GM21717 (cell line): ENCODE results near the gene SRPK1.
"Not testable (repeated sequence)": the region's sequence is repeated elsewhere in the genome, so short reads cannot be mapped to it uniquely, and the experiment has no call there.

Experiments
- ATAC-seq: cut with Tn5 transposase; IDR thresholded peaks from one replicate; pipeline ENCODE4 v1.9.1; 2021; ENCODE audit warnings: mild to moderate bottlenecking, moderate library complexity; ENCODE audit not compliant: unreplicated experiment

The SRPK1 gene

DNA sequence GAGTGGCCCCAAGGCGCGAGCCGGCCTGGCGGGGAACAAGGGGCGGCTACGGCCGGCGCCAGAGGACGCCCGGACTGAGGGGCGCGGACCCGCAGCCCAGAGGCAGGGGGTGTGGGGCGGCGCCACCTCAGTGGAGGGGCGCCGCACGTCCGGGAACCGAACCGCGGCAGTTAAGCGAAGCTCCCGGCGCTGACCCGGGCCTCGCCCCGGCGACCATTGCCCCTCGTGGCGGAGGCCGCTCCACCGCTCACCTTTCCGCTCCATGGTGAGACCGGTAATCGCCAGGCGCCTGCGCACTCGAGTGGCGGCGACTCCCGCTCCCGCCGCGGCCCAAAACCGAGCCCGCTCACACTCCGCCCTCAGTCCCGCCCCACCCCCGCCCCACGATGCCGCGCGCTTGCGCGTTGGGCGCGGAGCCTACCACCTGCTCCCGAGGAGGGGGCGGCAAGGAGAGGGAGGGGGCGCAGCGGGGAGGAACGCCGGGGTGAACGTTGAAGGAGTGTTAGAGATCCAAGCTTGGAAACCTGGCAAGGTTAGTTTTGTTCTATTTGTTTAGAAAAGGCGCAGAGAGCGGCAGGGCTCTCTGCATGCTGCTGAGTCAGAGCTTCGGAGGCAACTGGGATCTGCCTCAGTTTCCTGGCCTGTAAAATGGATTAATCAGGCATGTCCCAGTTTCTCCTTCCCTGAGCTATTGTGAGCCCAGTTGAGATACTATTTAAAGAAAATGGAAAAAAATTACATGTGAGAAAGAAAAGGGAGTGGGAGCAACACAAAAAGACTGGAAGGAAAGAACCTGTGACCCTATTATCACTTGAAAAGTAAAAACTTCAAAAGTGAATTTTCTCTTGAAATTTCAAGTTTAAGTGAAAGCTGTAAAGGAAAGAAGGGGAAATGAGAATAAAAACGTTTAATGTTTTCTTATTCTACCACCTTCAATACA, at the start of gene SRPK1:
Gene SRPK1, minus strand, starts transcription at position 306 of the 940 bp plus-strand sequence. Its CDS starts 42 bp downstream, at position 264.
- peak; percentile 67 for ATAC-seq

DNA sequence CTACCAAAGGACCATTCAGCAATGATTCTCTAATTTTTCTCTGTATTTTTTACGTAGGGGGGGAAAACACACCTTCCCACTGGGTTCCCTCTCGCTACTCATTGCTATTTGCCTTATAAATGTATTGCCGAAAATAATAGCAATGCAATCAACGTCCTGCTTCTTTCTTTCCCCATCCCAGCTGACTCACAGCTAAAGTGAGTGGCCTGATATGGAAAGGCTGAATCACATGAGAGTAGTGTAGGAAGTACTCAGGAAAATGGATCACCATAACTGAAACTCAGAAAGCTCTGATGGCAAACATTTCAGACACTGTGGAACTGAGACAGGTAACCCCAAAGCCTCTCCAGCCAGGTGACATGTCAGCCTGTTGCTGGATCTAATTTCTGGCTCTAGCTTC, 49.3 kb upstream of the SRPK1 start:
- ATAC-seq: no peak

DNA sequence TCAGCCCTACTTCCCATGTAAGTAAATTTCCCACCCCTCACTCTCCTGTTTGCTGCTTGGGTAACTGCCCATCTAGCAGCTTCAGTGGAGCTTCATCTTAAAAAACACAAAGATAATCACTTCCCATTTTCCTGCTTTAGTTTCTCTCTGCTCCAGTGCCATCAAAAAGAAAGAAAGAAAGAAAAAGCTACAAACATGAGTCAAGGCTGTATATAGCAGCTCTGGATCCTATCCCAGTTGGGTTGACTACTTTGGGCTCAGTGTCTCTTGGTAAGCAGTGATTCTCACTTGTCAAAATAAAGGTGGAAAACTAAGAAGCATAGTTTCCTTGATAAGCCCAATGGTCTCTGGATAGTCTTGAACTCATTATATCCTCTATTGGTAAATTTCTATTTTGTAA, 48.7 kb upstream of the SRPK1 start:
- ATAC-seq: no peak

DNA sequence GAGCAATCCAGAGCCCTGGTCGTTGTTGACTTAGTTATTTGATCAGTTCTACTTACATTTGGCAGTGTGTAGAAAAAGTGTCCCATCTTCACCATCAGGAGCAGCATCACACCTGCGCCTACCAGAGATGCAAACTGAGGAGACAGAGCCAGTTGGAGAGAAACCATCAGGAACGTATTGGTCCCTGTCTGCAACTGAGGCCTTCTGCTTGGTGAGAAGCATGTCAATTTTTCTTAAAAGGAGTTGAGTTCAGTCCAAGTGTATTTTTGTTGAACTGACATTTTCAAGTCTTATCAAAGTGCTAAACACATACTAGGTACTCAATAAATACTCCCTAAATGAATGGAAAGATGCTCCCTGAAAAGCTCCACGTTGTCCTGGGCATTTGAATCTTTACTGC, 47.9 kb upstream of the SRPK1 start:
- ATAC-seq: no peak

DNA sequence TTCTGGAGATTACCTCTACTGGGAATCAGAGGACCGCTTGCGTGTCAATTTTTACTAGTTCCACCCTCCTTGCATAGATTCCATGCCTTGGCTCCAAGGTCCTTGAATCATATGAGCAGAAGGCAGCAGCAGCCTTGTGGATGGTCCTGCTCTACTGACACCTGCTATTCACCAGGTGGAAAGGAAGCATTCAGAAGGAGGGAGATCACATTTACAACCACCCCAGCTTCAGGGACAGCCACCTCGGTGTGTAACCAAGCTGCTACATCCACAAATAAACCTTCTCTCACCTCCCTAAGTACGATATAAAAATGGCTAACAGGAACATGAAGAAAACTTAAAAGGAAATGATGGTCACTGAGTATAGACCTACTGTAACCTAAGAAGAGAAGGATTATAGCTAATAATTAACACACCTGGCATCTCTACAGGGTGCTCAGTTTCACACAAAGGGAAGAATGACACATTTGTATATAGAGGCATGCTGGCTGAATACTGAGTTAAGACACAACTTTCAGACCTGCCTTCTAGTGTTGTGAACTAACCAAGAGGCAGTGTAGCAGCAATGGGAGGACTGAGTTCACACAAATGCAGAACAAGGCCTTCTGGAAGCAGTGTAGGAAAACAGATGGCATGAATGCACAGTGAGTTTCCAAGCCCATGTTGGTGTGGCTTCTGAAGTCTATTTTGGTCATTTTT, 46.3 kb upstream of the SRPK1 start:
- no peak for ATAC-seq

DNA sequence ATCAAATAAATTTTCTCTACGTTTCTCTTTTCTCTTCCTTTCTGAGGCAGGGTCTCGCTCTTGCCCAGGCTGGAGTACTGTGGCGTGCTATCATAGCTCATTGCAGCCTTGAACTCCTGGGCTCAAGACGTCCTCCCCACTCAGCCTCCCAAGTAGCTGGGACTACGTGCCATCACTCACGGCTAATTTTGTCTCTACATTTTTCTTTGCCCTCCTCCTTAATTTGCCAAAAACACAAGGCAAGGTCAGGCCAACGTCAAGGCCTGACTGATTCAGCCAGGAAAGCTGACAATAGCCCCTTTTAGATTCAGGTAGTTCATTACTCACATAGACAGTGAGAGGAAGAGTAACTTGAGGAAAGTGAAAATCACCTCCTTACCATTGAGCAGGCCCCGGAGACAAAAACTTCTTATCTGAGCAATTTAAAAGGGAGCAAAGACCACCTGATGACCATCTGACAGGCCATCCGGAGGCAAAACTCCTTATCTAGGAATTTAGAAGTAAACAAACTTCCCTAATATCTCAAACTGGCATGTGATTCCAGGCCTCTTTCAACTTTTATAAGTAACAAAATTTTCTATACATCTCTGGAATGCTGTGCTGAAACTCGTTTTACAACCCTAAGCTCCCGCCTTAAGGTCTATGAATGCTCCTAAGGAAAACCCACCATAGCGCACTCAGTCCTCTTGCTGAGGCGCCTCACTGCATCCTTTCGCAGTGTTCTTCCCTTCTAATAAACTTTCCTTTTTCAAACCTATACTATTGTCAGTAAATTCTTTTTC, 42.1 kb upstream of the SRPK1 start:
- ATAC-seq: no peak

DNA sequence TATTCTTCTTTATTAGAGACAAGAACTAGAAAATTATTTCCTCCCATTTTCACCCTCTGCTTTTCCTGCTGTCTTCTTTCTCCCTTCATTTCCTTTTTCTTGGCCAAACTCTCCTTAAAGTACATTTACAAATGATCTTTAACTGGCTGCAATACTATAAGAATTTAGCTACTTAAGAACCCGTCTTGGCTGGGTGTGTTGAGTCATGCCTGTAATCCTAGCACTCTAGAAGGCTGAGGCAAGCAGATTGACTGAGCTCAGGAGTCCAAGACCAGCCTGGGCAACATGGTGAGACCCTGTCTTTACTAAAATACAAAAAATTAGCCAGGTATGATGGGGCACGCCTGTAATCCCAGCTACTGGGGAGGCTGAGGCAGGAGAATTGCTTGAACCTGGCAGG, 39.3 kb upstream of the SRPK1 start:
- ATAC-seq: no peak

DNA sequence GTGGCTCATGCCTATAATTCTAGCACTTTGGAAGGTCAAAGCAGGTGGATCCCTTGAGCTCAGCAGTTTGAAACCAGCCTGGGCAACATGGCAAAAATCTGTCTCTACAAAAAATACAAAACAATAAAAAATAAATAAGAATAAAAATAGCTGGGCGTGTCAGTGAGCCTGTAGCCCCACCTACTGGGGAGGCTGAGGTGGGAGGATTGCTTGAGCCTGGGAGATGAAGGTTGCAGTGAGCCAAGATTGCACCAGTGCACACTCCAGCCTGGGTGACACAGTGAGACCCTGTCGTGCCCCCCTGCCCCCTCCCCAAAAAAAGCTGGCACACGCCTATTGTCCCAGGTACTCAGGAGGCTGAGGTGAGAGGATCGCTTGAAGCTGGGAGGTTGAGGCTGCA, 35.1 kb upstream of the SRPK1 start:
- no peak for ATAC-seq

DNA sequence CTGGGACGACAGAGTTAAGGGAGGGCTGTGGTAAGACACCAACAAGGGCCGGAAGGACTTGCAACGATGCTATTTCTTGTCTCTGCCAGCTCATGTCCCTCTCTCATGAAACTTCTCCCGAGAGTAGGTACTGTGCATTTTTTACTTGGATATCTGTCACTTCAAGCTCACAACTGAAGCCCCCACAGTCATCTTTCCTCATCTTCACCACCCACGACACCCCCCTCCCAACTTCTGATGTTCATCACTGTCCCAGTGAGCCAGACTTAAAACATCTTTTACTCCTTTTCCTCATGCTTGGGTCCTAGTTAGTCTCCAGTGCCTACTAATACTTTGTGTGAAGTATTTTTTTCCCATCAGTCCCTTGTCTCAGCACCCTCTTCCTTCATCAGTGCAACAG, 34.6 kb upstream of the SRPK1 start:
- ATAC-seq: no peak

DNA sequence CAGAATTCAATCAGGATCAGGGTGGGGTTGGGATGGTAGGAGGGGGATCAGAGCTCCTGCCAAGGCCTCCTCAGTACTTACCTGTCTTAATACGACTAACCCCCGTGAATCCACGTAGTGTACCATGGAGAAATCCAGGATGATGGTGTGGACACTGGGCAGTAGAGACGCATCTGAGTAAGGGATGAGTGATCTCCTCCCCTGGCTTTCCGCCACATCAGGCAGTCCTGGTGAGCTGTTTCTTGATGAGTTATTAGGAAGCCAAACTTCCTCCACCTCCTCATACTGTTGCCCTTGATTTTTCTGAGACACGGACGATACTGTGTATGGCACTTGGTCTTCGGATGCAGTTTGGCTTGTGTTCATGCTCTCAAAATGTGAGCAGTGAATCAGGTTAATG, 34.2 kb upstream of the SRPK1 start:
- ATAC-seq: no peak

DNA sequence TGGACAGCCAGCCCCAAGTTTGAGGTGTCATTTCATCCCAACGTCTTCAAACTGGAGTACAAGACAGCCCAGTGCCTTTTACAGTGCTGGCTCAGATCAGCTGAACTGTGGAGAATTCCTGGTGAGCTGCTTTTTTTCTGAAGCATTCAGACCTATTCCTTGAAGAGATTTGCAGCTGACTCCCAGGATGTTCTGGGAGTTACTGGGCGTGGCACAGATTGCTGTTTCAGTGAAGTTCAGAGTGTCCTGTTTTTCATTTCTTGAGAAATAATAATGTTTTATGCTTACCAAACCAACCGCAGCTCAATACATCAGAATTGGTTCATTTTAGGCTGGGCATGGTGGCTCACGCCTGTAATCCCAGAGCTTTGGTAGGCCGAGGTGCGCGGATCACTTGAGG, 33.4 kb upstream of the SRPK1 start:
- ATAC-seq: no peak

DNA sequence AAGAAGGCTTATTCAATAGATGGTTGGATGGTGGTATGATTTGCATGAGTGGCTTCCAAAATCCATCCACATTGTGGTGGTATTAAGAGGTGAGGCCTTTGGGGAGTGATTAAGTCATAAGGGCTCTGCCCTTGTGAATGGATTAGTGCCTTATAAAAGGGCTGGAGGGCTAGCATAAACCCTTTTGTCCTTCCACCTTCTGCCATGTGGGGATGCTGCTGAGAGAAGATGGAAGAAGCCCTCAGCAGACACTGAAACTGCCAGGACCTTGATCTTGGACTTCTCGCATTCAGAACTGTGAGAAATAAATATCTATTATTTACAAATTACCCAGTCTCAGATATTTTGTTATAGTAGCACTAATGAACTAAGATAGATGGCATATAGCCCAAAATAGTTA, 27.8 kb upstream of the SRPK1 start:
- ATAC-seq: no peak

DNA sequence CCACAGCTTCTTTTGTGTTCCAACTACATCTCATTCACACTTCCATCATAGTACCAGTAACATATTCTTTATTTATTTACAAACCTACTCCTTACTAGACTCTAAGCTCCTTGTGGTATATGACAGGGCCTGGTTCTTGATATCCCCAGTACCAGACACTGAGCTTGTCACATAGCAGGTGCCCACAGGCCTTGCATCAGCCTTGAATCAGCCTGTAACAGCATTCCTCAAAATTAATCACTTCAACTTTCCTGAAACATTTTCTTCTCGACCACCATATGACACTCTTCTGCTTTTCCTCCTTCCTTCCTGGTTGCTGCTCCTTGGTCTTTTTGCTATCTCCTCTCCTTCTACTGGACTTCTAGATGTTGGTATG, 24.7 kb upstream of the SRPK1 start:
- no peak for ATAC-seq

DNA sequence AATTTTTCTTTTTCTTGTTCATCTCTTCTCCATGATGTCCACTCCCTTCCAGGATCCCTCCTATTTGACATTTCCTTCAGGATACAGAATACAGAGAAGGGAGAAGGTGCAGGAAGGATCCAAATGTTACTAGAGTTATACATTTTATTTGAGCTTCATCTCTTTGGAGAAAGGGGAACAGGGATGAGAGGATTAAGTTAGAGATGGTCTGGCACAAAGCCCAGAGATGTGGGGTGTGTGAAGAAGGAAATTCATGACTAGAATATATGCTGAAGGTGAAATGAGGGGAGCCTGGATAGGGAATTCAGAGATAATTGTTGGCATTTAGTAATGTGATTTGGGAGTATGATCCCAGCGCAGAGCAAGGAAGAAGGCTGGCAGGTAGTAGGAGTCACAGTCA, 22.5 kb upstream of the SRPK1 start:
- ATAC-seq: no peak

DNA sequence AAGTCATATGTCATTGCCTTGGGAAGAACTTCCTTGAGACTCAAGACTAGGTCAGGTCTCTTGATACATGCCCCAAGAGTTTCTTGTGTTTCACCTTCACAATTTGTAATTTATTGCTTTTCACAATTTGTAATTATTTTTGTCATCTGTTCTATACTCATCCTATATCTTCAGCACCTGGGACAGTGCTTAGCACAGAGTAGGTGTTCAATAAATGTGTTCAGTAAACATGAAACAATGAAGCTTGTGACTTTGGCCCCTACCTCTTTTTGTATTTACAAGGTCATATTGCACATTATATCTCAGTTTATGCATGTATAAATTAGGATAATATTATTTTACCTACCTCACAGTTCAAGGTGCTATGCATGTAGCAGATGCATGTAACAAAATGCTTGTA, 21.5 kb upstream of the SRPK1 start:
- no peak for ATAC-seq

DNA sequence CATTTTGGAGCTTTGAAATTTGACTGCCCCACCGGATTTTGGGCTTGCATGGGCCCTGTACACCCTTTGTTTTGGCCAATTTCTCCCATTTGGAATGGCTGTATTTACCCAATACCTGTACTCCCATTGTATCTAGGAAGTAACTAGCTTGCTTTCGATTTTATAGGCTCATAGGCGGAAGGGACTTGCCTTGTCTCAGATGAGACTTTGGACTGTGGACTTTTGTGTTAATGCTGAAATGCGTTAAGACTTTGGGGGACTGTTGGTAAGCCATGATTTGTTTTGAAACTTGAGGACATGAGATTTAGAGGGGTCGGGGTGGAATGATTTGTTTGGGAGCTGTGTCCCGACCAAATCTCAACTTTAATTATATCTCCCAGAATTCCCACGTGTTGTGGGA, 20.3 kb upstream of the SRPK1 start:
- ATAC-seq: not testable (repeated sequence)

DNA sequence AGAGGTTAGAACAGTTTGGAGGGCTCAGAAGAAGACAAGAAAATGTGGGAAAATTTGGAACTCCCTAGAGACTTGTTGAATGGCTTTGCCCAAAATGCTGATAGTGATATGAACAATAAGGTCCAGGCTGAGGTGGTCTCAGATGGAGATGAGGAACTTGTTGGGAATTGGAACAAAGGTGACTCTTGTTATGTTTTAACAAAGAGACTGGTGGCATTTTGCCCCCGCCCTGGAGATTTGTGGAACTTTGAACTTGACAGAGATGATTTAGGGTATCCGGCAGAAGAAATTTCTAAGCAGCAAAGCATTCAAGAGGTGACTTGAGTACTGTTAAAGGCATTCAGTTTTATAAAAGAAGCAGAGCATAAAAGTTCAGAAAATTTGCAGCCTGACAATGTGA, 19.1 kb upstream of the SRPK1 start:
- not testable (repeated sequence) for ATAC-seq

DNA sequence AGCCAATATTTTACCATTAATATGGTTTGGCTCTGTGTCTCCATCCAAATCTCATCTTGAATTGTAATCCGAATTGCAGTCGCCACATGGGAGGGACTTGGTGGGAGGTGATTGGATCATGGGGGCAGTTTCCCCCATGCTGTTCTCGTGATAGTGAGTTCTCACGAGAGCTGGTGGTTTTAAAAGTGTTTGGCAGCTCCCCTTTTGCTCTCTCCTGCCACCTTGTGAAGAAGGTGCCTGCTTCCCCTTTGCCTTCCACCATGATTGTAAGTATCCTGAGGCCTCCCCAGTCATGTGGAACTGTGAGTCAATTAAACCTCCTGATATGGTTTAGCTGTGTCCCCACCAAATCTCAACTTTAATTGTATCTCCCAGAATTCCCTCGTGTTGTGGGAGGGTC, 18.4 kb upstream of the SRPK1 start:
- not testable (repeated sequence) for ATAC-seq

DNA sequence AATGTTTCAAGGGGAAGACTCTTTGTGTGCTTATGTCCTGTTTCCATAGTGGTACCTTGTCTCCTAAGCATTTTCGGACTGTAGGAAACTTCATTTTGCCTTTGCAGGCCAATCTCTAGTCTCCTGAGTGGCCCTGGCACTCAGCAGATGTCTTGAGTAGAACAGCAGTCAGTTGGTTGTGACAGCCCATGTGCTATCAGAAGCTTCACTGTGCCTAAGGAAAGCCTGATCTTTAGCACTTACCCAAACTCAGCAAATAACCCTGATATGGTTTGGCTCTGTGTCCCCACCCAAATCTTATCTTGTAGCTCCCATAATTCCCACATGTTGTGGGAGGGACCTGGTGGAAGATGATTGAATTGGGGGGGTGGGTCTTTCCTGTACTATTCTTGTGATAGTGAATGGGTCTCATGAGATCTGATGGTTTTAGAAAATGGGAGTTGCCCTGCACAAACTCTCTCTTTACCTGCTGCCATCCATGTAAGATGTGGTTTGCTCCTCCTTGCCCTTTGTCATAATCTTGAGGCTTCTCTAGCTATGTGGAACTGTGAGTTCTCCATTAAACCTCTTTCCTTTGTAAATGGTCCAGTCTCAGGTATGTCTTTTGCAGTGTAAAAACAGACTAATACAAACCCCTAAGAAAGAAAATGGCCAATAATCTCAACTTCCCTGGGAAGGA, 15.9 kb upstream of the SRPK1 start:
- ATAC-seq: no peak

DNA sequence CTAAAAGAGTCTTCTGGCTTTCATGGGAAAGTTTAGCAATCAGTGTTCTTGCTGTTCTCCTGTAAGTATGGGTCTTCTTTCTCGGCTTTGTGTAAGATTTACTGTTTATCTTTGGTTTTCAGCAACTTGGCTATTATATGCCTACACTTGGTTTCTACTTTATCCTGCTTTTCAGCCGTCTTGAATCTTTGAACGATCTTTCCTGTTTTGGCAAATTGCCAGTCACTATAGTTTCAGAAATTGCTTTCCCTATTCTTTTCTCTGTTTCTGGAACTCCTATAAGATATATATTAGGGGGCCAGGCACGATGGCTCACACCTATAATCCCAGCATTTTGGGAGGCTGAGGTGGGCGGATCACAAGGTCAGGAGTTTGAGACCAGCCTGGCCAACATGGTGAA, 14.6 kb upstream of the SRPK1 start:
- no peak for ATAC-seq

DNA sequence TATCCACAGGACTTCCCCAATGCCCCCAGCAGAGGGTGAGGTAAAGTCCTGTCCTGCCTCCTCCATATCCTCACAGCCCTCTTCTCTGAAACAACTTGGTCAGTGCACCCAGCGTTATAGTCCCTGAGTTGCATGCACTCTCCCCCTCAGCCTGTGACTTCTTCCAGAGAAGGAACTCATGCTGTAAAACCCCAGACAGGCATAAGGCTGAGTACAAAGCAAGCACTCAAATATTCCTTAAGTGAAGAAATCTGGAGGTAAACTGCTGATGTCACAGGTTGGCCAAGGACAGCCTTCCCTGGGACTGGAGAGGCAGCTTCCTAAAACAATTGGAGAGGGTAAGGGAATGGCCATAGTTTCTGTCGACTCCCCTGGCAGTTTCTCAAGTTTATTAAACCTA, 12.9 kb upstream of the SRPK1 start:
- ATAC-seq: no peak
